A549 (cell line): ENCODE data around the gene OSTC. TPM values are rescaled to one million over a fixed set of nuclear protein-coding genes. Genes with fewer than 3 reads are reported as not detected.

Experiments used
- ATAC-seq, 2 experiments: fragments of 200-7000 bp in 1 of 2; fragments of >200 bp in 1 of 2; cut with Nextera tagmentation in 1 of 2; cut with Tn5 transposase in 1 of 2; 3 replicates each; pipeline versions ENCODE4 v1.8.0 to v1.9.1; 2018 to 2020; ENCODE audit warnings: mild to moderate bottlenecking in 1 of 2, moderate library complexity in 1 of 2
- CTCF ChIA-PET: fragments of 300-600 bp; sonication (Branson Sonifier 250); formaldehyde crosslinking; extraction: SDS; loops from one replicate; lab custom pipeline; 2021; ENCODE audit warnings: antibody characterized with exemption, inconsistent platforms; lab: Yijun Ruan, JAX
- POLR2A ChIA-PET: fragments of 350-600 bp; formaldehyde crosslinking; extraction: SDS; loops from one replicate; lab custom pipeline; 2021; ENCODE audit warnings: antibody characterized with exemption, inconsistent platforms; lab: Yijun Ruan, JAX
- DNase-seq, 2 experiments: peaks; one replicate each; pipeline versions ENCODE4 v3.0.0 to v3.0.0-alpha.2; 2011 to 2016; ENCODE audit warnings: low read depth in 1 of 2, low spot score in 1 of 2
- FAIRE-seq: peaks from 2 replicates; lab custom pipeline; 2011; peaks lifted over from hg19 to GRCh38; lab: Jason Lieb, UNC
- H3K27ac ChIP-seq, 2 experiments: fragments of >200 bp; sonication (Bioruptor Twin); formaldehyde crosslinking; 3 replicates each; pipeline ENCODE4 v1.5.1; 2016 to 2017
- H3K4me1 ChIP-seq: fragments of >200 bp; sonication (Bioruptor Twin); formaldehyde crosslinking; 3 replicates; pipeline ENCODE4 v1.6.1; 2016
- H3K4me2 ChIP-seq: fragments of >200 bp; sonication (Bioruptor Twin); formaldehyde crosslinking; 3 replicates; pipeline ENCODE4 v1.6.1; 2016
- H3K4me3 ChIP-seq: fragments of >200 bp; sonication (Bioruptor Twin); formaldehyde crosslinking; 3 replicates; pipeline ENCODE4 v1.5.1; 2016
- H3K9me3 ChIP-seq: fragments of >200 bp; sonication (Bioruptor Twin); formaldehyde crosslinking; 3 replicates; pipeline ENCODE4 v1.6.1; 2016
- CHD2 ChIP-seq: fragments of 150-350 bp; IDR thresholded peaks from 2 replicates; pipeline ENCODE4 v1.6.1; 2014; ENCODE audit warnings: low read length; ENCODE audit not compliant: partially characterized antibody
- CTCF ChIP-seq: fragments of >200 bp; sonication (Bioruptor Twin); formaldehyde crosslinking; IDR thresholded peaks from 3 replicates; pipeline ENCODE4 v1.5.1; 2016
- EHF ChIP-seq: fragments of 250-450 bp; sonication (Bioruptor Pico); IDR thresholded peaks from 2 replicates; pipeline ENCODE4 v1.5.0; 2020; ENCODE audit warnings: mild to moderate bottlenecking
- EHMT2 ChIP-seq: fragments of 200-600 bp; sonication (generic); IDR thresholded peaks from 2 replicates; pipeline ENCODE4 v1.6.1; 2016; ENCODE audit warnings: antibody characterized with exemption, low read depth, mild to moderate bottlenecking, moderate library complexity
- EP300 ChIP-seq, 2 experiments: fragments of >200 bp; sonication (Bioruptor Twin); formaldehyde crosslinking; IDR thresholded peaks; 2 replicates in 1 of 2; 3 replicates in 1 of 2; pipeline ENCODE4 v1.6.1; 2016 to 2017
- ESRRA ChIP-seq: fragments of 150-350 bp; IDR thresholded peaks from 2 replicates; pipeline ENCODE4 v1.6.1; 2014; ENCODE audit warnings: mild to moderate bottlenecking, low read length, borderline replicate concordance
- FOSB ChIP-seq: fragments of 250-450 bp; sonication (Bioruptor Pico); IDR thresholded peaks from 2 replicates; pipeline ENCODE4 v1.5.0; 2020; ENCODE audit warnings: mild to moderate bottlenecking, moderate library complexity
- FOSL2 ChIP-seq, 2 experiments: fragments of 450-650 bp in 1 of 2; fragments of >200 bp in 1 of 2; sonication (Bioruptor Twin) in 1 of 2; formaldehyde crosslinking; IDR thresholded peaks; 2 replicates each; pipeline versions ENCODE4 v1.5.0 to v1.6.1; 2016 to 2020; ENCODE audit warnings: mild to moderate bottlenecking in 1 of 2, moderate library complexity in 1 of 2
- HOXA7 ChIP-seq: fragments of 250-450 bp; sonication (Bioruptor Pico); IDR thresholded peaks from 2 replicates; pipeline ENCODE4 v1.5.0; 2020; ENCODE audit warnings: mild to moderate bottlenecking, moderate library complexity
- HOXB5 ChIP-seq: fragments of 250-450 bp; sonication (Bioruptor Pico); IDR thresholded peaks from 2 replicates; pipeline ENCODE4 v1.5.0; 2020; ENCODE audit warnings: mild to moderate bottlenecking, moderate library complexity
- KDM1A ChIP-seq: fragments of 200-600 bp; sonication (generic); IDR thresholded peaks from 2 replicates; pipeline ENCODE4 v1.6.1; 2016; ENCODE audit warnings: low read depth, mild to moderate bottlenecking
- MAZ ChIP-seq: fragments of 150-350 bp; IDR thresholded peaks from 2 replicates; pipeline ENCODE4 v1.6.1; 2014; ENCODE audit warnings: antibody characterized with exemption, low read depth, low read length, borderline replicate concordance
- PHF8 ChIP-seq: fragments of 200-600 bp; sonication (generic); IDR thresholded peaks from 2 replicates; pipeline ENCODE4 v1.6.1; 2016; ENCODE audit warnings: low read depth, mild to moderate bottlenecking, antibody characterized with exemption, moderate library complexity, borderline replicate concordance
- POLR2AphosphoS2 ChIP-seq: conservative IDR thresholded peaks from 2 replicates; pipeline ENCODE4 v1.6.1; 2012; ENCODE audit warnings: low read length, improper control_type of control experiment, inconsistent platforms
- RCOR1 ChIP-seq: fragments of 150-350 bp; IDR thresholded peaks from 2 replicates; pipeline ENCODE4 v1.6.1; 2014; ENCODE audit warnings: antibody characterized with exemption, low read length, low read depth
- SREBF2 ChIP-seq: fragments of 450-650 bp; IDR thresholded peaks from 2 replicates; pipeline ENCODE4 v1.6.1; 2014; ENCODE audit warnings: mild to moderate bottlenecking, moderate library complexity
- ZNF302 ChIP-seq: fragments of 250-450 bp; sonication (Bioruptor Pico); IDR thresholded peaks from 2 replicates; pipeline ENCODE4 v1.9.0; 2021; ENCODE audit warnings: inconsistent platforms, mild to moderate bottlenecking, moderate library complexity
- ZSCAN20 ChIP-seq: fragments of 250-450 bp; sonication (Bioruptor Pico); IDR thresholded peaks from 2 replicates; pipeline ENCODE4 v1.8.0; 2022; ENCODE audit warnings: mild to moderate bottlenecking, moderate library complexity
- WGBS: methylation state at CpG from one replicate; pipeline ENCODE4 v1.1.6; 2017; ENCODE audit errors: missing lambda C conversion rate; 5-methylcytosine and 5-hydroxymethylcytosine counted together
- polyA plus RNA-seq, 4 experiments: library from polyadenylated mRNA; depleted of rRNA in 3 of 4; stranded (reverse); fragments of >200 nt; fragmentation: RNase III in 1 of 4; extraction: RNeasy Plus Mini Kit Qiagen cat#74134 plus additional on column Dnase treatment in 1 of 4; gene quantifications; 2 replicates in 3 of 4; 3 replicates in 1 of 4; pipeline ENCODE4 v1.2.3, GENCODE V29; 2011 to 2017
- TF ChIP-seq, protein P1 (sequence below): IDR thresholded peaks from 2 replicates; pipeline ENCODE4 v1.6.1; 2012

OSTC gene
- polyA plus RNA-seq, 2 of the 4 experiments (the other 2 are of a cell fraction), result 128 to 166 TPM

DNA sequence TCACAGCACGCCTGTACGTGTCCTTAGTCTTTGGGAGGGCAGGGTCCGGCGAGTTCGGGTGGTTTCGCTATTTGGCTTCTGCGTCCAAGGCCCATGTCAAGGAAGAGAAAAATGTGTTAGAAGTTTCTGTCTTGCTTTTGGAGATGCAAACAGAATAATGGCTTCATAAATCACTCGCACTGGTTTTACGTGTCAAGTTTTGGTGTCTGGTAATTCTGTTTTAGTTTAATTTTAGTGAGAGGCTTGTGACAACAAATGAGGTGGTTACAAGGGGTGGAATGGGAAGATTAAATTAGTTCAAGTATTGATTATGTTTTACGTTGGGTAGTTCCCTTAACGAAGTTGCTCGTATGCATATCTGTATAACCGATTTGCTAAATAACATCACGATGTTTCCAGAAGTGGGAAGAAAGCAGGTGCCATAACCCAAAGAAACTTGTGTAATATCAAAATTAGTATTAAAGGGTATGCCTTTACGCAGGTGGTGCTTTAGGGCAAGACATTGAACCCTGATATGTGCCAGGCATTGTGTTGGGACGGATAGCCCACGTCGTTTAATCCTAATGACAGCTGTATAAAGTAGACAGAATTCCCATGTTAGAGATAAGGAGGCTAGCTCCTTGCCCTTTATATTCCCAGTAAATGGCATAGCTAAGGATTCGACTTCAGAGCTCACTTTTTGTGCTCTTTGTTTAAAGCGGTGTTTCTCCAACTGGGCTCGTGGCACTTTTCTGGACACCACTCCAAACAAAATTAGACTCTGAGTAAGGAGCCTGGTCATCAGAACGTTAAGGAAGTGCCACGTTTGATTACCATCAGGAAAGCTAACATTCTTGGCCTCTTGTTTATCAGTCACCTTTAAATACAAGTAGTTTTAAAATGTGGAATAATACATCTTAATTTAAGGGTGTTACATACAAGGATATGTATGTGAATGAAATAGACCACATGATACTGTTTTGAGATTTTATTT lies 29.2 kb upstream of the OSTC start:
- FAIRE-seq (no peak), DNase-seq (no peak), ATAC-seq (no peak)
- Histone ChIP-seq H3K4me1 (peaks cover 28% of the 10 kb centered on the region; the same call in 2 of the 3 replicates), H3K4me2 (peak overlapping the region; percentile 88), H3K27ac (peak overlapping the region; percentile 86 to 97), H3K4me3 (peak overlapping the region; percentile 80), H3K9me3 (no peaks in the 10 kb centered on the region)
- TF ChIP-seq FOSL2 (IDR thresholded peaks at IDR 0.05), result no peak
- no peak for TF ChIP-seq FOSL2 (CRISPR knock-in tag; IDR thresholded peaks at IDR 0.05)
- TF ChIP-seq ESRRA, result no peak
- no peak for TF ChIP-seq PHF8
- no peak for TF ChIP-seq HOXB5
- 2% methylated on average over 23 of the region's 23 CpGs for WGBS
- ChIA-PET POLR2A (interaction anchor here (0.5 to 2.1 kb wide), 3 partner anchors 10 to 222 kb away, joined by 3 to 17 read pairs (median 5); partner anchors contain the start of gene OSTC), CTCF (no interaction called here)

DNA sequence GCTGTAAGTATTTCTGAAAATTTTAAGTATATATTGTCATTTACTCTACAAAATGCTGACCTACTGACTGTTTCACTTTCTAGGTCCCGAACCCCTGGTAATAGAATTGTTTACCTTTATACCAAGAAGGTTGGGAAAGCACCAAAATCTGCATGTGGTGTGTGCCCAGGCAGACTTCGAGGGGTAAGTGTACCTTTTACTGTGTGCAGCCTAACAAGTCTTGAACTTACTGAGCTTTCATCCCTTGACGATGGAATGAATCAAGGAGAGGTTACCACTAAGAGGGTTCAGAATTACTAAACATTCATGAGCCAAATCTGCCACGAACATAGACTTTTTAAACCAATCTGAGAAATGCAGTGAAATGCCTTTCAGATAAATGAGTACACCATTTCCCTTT lies 28.4 kb upstream of the OSTC start:
- WGBS, result 65% methylated on average over 4 of the region's 4 CpGs
- DNase-seq, result no peak
- no peaks in the 10 kb centered on the region for H3K9me3 ChIP-seq
- peak overlapping the region; percentile 9 to 97; a peak in 2 of 6 replicates for H3K27ac ChIP-seq
- peaks cover 28% of the 10 kb centered on the region; the same call in 2 of the 3 replicates for H3K4me1 ChIP-seq
- H3K4me3 ChIP-seq, result peak overlapping the region; percentile 80
- no peak for ATAC-seq
- ChIA-PET POLR2A (no interaction called here), CTCF (no interaction called here)
- no peak for FAIRE-seq
- H3K4me2 ChIP-seq, result peak overlapping the region; percentile 88
- TF ChIP-seq, protein P1, sequence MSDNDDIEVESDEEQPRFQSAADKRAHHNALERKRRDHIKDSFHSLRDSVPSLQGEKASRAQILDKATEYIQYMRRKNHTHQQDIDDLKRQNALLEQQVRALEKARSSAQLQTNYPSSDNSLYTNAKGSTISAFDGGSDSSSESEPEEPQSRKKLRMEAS, result no peak
- TF ChIP-seq ESRRA, result no peak
- no peak for TF ChIP-seq EHF
- TF ChIP-seq FOSB (CRISPR knock-in tag), result no peak
- no peak for TF ChIP-seq EHMT2
- no peak for TF ChIP-seq CHD2
- TF ChIP-seq KDM1A, result no peak
- TF ChIP-seq MAZ, result no peak
- TF ChIP-seq CTCF, result no peak
- no peak for TF ChIP-seq RCOR1
- no peak for TF ChIP-seq EP300 (IDR thresholded peaks at IDR 0.05)
- no peak for TF ChIP-seq ZSCAN20
- no peak for TF ChIP-seq POLR2AphosphoS2
- no peak for TF ChIP-seq HOXA7 (CRISPR knock-in tag)

- POLR2A ChIA-PET, result no interaction called here
- WGBS, result 85% methylated on average over 5 of the region's 5 CpGs
These were observed 27.6 kb upstream of the OSTC start for GRCh38 chr4:108622828-108623227.

More at GRCh38 chr4:108622828-108623227, 27.6 kb upstream of the OSTC start:
- H3K9me3 ChIP-seq, result no peaks in the 10 kb centered on the region
- H3K27ac ChIP-seq, result no peak overlapping the region
- CTCF ChIA-PET, result interaction anchor here (1.0 kb wide), 1 partner anchor 10 kb away, joined by 3 read pairs; no protein-coding TSS in a partner anchor
- DNase-seq (no peak), ATAC-seq (no peak), FAIRE-seq (no peak)
- H3K4me1 ChIP-seq, result peaks cover 28% of the 10 kb centered on the region; the same call in 2 of the 3 replicates
- H3K4me3 ChIP-seq, result peak overlapping the region; percentile 80; the same call in 2 of the 3 replicates
- no peak for TF ChIP-seq SREBF2
- no peak for TF ChIP-seq ZNF302 (CRISPR knock-in tag)
- TF ChIP-seq KDM1A, result no peak
- no peak for TF ChIP-seq PHF8
- no peak for TF ChIP-seq EP300 (IDR thresholded peaks at IDR 0.05)
- peak overlapping the region; percentile 88 for H3K4me2 ChIP-seq
